ENCODE data around the gene ERCC4.

- TF ChIP-seq CTCF (IDR thresholded peaks at IDR 0.05; ENCODE audit: control extremely low read depth in 1 of 3, insufficient read depth in 1 of 3, low read depth in 1 of 3, low read length in 3 of 3) (no peak), CREB1 (IDR thresholded peaks at IDR 0.05) (no peak), POLR2A (IDR thresholded peaks at IDR 0.05; ENCODE audit: control extremely low read depth in 1 of 2, low read depth in 2 of 2, low read length in 2 of 2) (no peak), EGR1 (IDR thresholded peaks at IDR 0.05; ENCODE audit: borderline replicate concordance, low read depth, low read length) (no peak), BACH1 (IDR thresholded peaks at IDR 0.05; ENCODE audit: low read length) (no peak), CHD2 (IDR thresholded peaks at IDR 0.05; ENCODE audit: low read length) (no peak), ZNF274 (IDR thresholded peaks at IDR 0.05; ENCODE audit: borderline replicate concordance, extremely low read depth, low read length) (no peak)
- TF ChIP-seq, protein P1, sequence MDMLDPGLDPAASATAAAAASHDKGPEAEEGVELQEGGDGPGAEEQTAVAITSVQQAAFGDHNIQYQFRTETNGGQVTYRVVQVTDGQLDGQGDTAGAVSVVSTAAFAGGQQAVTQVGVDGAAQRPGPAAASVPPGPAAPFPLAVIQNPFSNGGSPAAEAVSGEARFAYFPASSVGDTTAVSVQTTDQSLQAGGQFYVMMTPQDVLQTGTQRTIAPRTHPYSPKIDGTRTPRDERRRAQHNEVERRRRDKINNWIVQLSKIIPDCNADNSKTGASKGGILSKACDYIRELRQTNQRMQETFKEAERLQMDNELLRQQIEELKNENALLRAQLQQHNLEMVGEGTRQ (IDR thresholded peaks at IDR 0.05; ENCODE audit: low read length) = no peak
- TF ChIP-seq, protein P2, sequence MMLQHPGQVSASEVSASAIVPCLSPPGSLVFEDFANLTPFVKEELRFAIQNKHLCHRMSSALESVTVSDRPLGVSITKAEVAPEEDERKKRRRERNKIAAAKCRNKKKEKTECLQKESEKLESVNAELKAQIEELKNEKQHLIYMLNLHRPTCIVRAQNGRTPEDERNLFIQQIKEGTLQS (IDR thresholded peaks at IDR 0.05; ENCODE audit: insufficient read depth, low read depth, low read length) = no peak
Measured at GRCh38 chr16:13875614-13876284, 44.2 kb upstream of the ERCC4 start.
